HG03135 (cell line): ENCODE data around the gene ST6GAL2.

Source experiments
- ATAC-seq: cut with Tn5 transposase; IDR thresholded peaks from one replicate; pipeline ENCODE4 v1.9.1; 2021; ENCODE audit warnings: mild to moderate bottlenecking, moderate library complexity; ENCODE audit not compliant: unreplicated experiment

ST6GAL2 gene

DNA sequence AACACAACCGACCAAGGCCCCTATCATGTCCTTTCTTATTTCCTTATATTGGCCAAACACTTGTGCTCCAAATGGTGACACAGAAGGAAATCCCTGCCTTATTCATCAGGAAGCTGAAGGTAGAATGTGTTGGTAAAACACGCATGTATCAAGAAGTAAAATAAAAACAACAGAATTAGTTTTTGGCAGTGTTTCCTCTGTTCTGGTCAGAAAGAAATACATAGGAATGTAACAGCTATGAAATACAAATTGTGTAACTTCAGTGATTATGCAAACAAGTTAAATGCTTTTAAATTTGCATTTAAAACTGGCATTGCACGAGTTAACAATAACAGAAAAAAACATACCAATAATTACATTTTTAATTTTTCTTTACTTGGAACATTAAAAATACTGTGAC, 19.3 kb downstream of the ST6GAL2 start:
- no peak for ATAC-seq

DNA sequence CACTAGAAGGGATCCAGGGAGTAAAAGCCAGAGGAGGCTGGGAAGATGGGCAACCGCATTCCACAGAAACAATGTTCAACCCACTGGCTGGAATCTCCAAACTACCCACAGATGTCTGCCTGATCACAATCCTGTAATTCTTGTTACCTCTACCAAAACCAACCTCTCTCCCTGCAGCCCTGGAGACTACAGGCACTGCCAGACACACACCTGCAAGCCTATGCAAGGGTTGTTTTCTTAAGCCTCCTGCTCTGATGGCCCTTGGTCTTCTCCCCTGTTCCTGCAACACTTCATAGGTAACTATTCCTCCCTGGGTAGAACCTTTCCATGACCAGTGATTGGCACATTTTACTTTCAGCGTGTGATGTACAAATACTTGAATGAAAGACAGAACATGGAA, 21.9 kb downstream of the ST6GAL2 start:
- ATAC-seq: no peak

DNA sequence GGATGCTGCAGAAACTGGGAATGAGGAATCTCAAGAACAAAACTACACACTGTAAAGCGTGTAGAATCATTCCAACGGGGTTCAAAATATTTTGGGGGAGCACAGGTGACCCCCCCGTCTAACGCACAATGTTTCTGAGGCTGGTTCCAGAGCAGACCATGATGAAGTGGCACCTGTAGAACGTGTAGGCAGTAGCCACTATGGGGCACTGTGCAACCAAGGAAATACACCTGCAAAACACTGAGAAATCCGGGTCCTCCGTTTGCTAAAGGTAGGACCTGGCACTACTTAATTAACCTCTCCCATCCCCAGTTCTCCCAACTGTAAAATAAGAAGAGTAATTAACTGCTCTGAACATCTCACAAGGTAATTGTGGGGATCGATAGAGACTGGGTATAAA, 22.6 kb downstream of the ST6GAL2 start:
- ATAC-seq: no peak

GRCh38 chr2:106859498-106859897, 26.5 kb downstream of the ST6GAL2 start:
- ATAC-seq: no peak

GRCh38 chr2:106858810-106859209, 27.2 kb downstream of the ST6GAL2 start:
- no peak for ATAC-seq

DNA sequence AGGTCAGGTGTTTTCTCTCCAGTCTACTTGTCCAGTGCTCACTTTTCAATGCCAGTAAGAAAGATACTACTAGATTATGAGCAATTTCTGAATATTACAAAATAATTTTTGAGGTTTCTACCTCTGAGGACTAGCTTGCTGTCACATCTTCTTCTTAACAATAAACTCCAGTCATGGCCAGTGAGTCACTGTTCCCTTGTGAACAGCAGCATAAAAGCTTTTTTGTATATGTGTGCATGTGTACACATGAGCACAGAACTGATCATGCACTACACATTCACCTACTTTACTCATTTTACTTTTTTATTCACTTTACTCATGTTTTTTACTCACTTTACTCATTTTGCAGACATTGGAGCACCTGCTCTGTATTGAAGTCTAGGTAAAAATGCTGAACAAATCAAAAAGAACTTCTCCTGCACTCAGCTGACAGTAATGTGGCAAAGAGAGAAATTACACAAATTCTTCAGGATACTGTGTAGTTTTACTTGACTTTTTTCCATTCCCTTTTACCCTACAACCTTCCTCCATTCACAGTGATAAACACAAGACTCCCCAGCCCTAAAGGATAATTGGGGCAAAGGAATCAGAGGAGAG, 28.0 kb downstream of the ST6GAL2 start:
- ATAC-seq: no peak

GRCh38 chr2:106853631-106854030, 32.3 kb downstream of the ST6GAL2 start:
- no peak for ATAC-seq

- no peak for ATAC-seq
Measured at GRCh38 chr2:106851881-106852501, 34.0 kb downstream of the ST6GAL2 start.

GRCh38 chr2:106851087-106851874, 34.7 kb downstream of the ST6GAL2 start:
- no peak for ATAC-seq

- ATAC-seq: no peak
Measured at GRCh38 chr2:106849253-106849652, 36.7 kb downstream of the ST6GAL2 start.

DNA sequence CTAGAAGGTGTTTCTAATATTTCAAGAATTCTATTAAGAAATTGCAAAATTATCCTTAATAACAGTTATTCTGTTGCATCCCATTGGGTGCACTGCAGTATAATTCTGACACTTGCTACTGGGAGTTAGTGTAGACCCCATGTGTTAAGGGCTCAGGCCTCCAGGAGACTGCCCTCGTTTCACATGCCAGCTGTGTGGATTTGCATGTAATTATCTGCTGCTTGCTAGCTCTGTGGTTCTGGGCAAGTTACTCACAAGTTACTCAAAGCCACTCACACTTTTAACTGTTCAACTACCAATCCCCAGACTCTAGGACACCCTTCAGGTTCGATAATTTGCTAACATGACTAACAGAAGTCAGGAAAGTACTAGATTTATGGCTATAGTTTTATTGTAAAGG, 38.6 kb downstream of the ST6GAL2 start:
- no peak for ATAC-seq

- ATAC-seq: no peak
Measured at GRCh38 chr2:106845716-106846115, 40.3 kb downstream of the ST6GAL2 start.

DNA sequence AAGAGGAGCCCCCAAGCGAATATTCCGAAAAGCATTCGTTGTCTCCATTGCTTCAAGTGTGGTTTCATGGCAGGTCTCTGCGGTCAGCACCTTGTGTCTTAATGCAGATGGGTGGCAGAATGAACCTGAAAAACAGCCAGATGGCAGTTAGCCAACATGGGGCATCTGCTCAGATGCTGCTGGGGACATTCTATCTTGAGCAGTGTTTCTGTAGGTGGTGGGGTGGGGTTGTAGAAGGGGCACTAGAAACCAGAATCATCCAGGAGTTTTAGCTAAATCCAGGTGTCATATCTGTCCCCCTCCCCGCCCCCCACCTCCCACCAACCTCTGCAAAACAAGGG, 42.1 kb downstream of the ST6GAL2 start:
- ATAC-seq: no peak

DNA sequence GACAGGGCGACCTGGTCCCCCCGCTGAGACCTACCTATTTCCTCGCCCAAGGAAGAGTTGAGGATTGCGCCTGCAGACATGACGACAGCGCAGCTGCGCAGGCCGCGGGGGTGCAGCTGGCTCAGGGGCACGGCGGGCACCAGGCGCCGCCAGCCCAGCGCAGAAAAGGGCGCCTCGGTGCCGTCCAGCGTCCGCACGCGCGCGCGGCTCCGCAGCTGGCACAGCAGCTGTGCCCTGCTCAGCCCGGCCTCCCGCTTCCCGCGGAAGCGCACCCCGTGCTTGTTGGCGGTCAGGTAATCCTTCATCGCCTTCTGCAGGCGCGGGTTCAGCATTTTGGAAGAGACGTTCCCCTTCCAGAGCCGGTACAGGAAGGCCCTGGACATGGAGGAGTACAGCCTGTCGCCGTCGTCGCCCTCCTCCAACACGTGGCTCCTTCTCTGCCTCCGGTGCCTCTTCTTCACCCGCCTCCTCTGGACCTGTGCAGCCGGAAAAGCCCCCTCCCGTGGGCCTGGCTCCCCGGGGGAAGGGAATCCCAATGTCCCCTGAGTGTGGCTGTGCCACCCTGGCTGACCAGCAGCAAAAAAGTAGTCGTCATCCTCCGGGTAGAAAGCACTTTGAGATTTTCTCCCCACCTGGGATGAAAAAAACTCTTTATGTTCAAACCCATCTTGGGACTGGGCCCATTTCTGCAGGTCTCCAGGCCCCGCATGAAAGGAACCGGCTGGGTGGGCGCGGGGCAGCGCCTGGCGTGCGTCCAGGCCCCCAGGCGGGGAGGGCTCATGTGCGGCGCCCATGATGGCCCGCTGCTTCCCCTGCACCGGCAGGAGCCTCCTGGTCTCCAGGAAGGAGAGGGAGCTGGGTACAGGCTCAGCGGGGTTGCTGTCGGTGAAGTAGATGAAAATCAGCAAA, 42.7 kb downstream of the ST6GAL2 start:
- no peak for ATAC-seq

DNA sequence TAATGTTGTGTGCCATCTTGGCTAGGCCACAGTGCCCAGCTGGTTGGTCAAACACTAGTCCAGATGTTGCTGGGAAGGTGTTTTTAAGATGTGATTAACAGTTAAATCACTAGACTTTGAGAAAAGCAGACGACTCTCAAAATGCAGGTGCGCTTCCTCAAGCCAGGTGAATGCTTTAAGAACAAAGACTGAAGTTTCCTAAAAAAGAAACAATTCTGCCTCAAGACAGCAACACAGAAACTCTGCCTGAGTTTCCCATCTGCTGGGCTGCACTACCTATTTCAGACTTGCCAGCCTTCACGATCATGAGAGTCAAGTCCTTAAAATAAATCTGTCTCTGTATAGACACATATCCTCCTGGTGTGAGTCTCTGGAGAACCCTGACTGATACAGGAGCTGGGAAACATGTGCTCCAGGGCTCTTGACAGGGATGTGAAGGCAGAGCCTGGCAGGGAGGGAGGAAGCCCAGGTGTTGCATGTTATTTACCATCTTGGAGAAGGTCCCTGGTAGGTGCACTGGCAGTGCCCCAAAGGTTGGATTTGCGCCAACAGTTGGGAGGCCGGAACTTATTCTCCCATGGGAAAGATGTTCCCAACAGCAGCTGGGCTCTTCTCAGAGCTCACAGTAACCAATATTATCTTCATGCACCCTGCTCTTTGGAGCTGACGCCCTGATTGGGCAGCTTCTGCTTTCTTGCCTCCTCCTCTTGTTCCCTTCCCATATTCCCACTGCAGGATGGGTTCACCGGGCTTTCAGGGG, 43.9 kb downstream of the ST6GAL2 start:
- ATAC-seq: no peak

DNA sequence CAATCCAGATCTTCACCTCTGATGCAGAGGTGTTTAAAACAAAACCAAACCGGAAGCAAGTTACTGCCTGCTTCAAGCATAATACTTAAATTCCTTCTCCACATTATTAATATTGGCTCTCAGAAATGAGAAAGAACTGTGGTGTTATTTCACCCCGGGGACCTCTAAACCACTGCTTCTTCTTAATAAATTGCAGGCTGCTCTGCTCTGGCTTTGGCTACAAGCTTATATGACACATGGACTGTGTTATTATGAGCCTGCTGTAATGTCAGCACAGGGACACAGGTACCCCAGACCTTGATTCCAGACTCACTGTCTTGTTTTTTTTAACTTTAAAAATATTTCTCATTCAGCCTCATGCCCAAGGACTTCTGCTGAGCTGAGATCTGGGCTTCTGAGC, 45.1 kb downstream of the ST6GAL2 start:
- no peak for ATAC-seq

DNA sequence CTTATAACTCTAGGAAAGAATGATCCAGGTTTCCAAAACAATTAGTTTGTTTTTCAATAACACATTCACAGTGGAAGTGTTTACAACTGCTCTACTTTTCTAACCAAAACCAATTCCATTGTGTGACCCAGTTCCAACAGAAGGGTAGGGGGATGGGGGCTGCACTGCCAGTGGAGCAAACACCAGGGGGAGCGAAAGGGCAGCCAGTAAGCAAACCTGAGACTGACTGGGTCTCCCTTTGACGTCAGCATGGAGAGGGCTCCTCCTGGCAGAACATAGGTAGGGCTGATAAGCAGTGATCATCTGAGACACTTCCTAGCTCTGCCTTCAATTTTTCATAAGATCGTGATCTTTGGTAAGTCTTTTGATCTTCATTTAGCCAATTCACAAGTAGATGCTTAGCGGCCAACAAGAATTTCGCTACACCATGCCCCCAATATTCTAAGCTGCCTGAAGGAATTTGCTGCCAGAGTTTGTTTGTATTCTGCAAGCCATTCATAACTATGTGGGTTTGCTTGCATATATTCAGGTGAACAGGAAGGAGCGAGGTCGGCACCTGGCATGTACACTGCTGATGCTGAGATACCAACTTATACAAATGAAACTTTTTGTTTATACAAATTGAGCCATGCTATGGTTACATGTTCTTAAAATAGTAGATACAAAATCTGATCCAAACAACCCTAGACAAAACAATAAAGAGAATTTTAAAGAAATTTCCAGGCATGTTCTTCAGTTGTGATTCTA, 45.9 kb downstream of the ST6GAL2 start:
- ATAC-seq: no peak

DNA sequence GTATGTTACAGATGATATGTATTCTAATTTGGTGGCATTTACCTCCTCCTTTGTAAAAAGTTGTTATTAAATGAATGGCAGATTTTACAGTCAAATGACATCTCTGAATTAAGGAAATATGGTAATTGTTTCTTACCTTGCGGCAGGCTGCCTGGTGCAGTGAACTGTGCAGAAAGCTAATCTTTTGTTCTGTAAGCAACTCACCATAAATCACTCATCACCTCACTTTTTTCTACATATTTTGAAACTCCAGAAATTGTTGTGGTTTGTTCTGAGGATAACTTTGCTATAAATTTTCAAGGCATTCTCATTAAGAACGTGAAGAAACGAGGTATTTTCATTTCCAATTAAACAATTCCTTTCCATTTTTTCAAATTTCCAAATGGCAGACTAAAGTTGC, 52.7 kb downstream of the ST6GAL2 start:
- ATAC-seq: no peak

- ATAC-seq: no peak
Measured at GRCh38 chr2:106831816-106832569, 54.0 kb downstream of the ST6GAL2 start.
